Lung (tissue), 12 donors: Measurements from ENCODE around the gene ARSA. TPM values are rescaled to one million over a fixed set of nuclear protein-coding genes. Genes with fewer than 3 reads are reported as not detected.

Experiments
- ATAC-seq: fragments of 200-7000 bp; cut with Tn5 transposase; one replicate; pipeline ENCODE4 v1.9.1; 2020; ENCODE audit warnings: moderate number of reproducible peaks; ENCODE audit not compliant: insufficient read depth, low FRiP score
- DNase-seq, 3 donors: peaks; one replicate each; pipeline ENCODE4 v3.0.0-alpha.2; 2013 to 2017
- H3K27ac ChIP-seq, 2 donors: one replicate each; pipeline ENCODE4 v1.5.1; 2013; ENCODE audit warnings: mild to moderate bottlenecking in 2 of 2, moderate library complexity in 2 of 2, control low read depth in 1 of 2, inconsistent platforms in 1 of 2, low read depth in 1 of 2, low read length in 1 of 2
- H3K27me3 ChIP-seq, 3 donors: one replicate each; pipeline ENCODE4 v1.5.1; 2013; ENCODE audit warnings: low read length in 2 of 3; ENCODE audit not compliant: control insufficient read depth in 3 of 3, insufficient read depth in 3 of 3
- H3K36me3 ChIP-seq, 4 donors: one replicate each; pipeline ENCODE4 v1.5.1; 2013; ENCODE audit warnings: low read length in 4 of 4, mild to moderate bottlenecking in 1 of 4, moderate library complexity in 1 of 4; ENCODE audit not compliant: control insufficient read depth in 4 of 4, insufficient read depth in 4 of 4
- H3K4me1 ChIP-seq, 5 donors: one replicate each; pipeline ENCODE4 v1.5.1; 2013; ENCODE audit warnings: low read length in 5 of 5, mild to moderate bottlenecking in 2 of 5, moderate library complexity in 1 of 5; ENCODE audit not compliant: control insufficient read depth in 5 of 5, insufficient read depth in 5 of 5
- H3K4me3 ChIP-seq: one replicate; pipeline ENCODE4 v1.5.1; 2013; ENCODE audit warnings: mild to moderate bottlenecking, control low read depth, moderate library complexity
- H3K9ac ChIP-seq, 2 donors: one replicate each; pipeline ENCODE4 v1.5.1; 2013; ENCODE audit warnings: low read length in 2 of 2, control low read depth in 1 of 2; ENCODE audit not compliant: insufficient read depth in 1 of 2
- H3K9me3 ChIP-seq, 4 donors: one replicate each; pipeline ENCODE4 v1.5.1; 2013; ENCODE audit warnings: low read length in 3 of 4, mild to moderate bottlenecking in 1 of 4, moderate library complexity in 1 of 4; ENCODE audit not compliant: control insufficient read depth in 4 of 4, insufficient read depth in 3 of 4
- CTCF ChIP-seq: IDR thresholded peaks from 2 replicates; pipeline ENCODE4 v1.5.1; 2012; ENCODE audit warnings: mild to moderate bottlenecking; ENCODE audit errors: control extremely low read depth, extremely low read depth
- WGBS, 2 donors: extraction: QIAGEN DNeasy Blood & Tissue Kit; methylation state at CpG; one replicate each; pipeline ENCODE4 v1.1.7; 2013; 5-methylcytosine and 5-hydroxymethylcytosine counted together
- polyA plus RNA-seq, 2 donors: library from polyadenylated mRNA; stranded (reverse); fragments of 200-250 nt; gene quantifications; one replicate each; pipeline ENCODE4 v1.2.1, GENCODE V29; 2013
- total RNA-seq, 2 donors: library from RNA; depleted of rRNA in 1 of 2; stranded (reverse); fragments of >200 nt in 1 of 2; gene quantifications; one replicate each; pipeline ENCODE4 v1.2.1, GENCODE V29; 2014 to 2021
- donor health status: control.
- donor health status: control.
- donor health status: Bipolar disorder and iron deficiency.
- donor health status: healthy.
- donor health status: DM: yes; HTN: yes; CAD: no.

Gene ARSA
- total and polyA plus RNA-seq, 4 donors = 21.2 to 57.7 (median 40.5) TPM

GRCh38 chr22:50622723-50623327 lies 5.1 kb downstream of the ARSA start:
- no peak for DNase-seq
- 74 to 87% methylated on average over 16 of the region's 16 CpGs for WGBS, 2 donors
- H3K4me1 ChIP-seq = peaks cover 0 to 14% (median 4%) of the 10 kb centered on the region in 5 donors
- no peak for TF ChIP-seq CTCF
- H3K36me3 ChIP-seq = peaks cover 0 to 18% (median 0%) of the 10 kb centered on the region in 4 donors
- H3K4me3 ChIP-seq = no peak overlapping the region
- no peaks in the 10 kb centered on the region for H3K9me3 ChIP-seq
- peak overlapping the region in 1 of 2 donors; percentile 50 for H3K27ac ChIP-seq
- H3K27me3 ChIP-seq = peaks cover 0 to 12% (median 6%) of the 10 kb centered on the region in 3 donors
- no peak overlapping the region for H3K9ac ChIP-seq
- no peak for ATAC-seq

- Histone ChIP-seq H3K27me3 (peaks cover 0 to 12% (median 6%) of the 10 kb centered on the region in 3 donors), H3K4me3 (no peak overlapping the region), H3K9me3 (no peaks in the 10 kb centered on the region), H3K9ac (no peak overlapping the region), H3K4me1 (peaks cover 0 to 12% (median 4%) of the 10 kb centered on the region in 5 donors), H3K36me3 (peaks cover 0 to 18% (median 0%) of the 10 kb centered on the region in 4 donors), H3K27ac (peak overlapping the region in 1 of 2 donors; percentile 50)
- no peak for TF ChIP-seq CTCF
- ATAC-seq (no peak), DNase-seq (no peak)
- 20 to 23% methylated on average over 18 of the region's 18 CpGs for WGBS, 2 donors
Observed at GRCh38 chr22:50621948-50622722, 5.8 kb downstream of the ARSA start.

GRCh38 chr22:50621356-50621880 lies 6.5 kb downstream of the ARSA start:
- no peak for TF ChIP-seq CTCF
- H3K27me3 ChIP-seq = peaks cover 0 to 12% (median 6%) of the 10 kb centered on the region in 3 donors
- no peak overlapping the region for H3K4me3 ChIP-seq
- H3K9ac ChIP-seq = no peak overlapping the region
- H3K4me1 ChIP-seq = peaks cover 0 to 8% (median 4%) of the 10 kb centered on the region in 5 donors
- no peaks in the 10 kb centered on the region for H3K9me3 ChIP-seq
- peak overlapping the region in 1 of 2 donors; percentile 46 for H3K27ac ChIP-seq
- 16 to 17% methylated on average over 10 of the region's 10 CpGs for WGBS, 2 donors
- peaks cover 0 to 14% (median 0%) of the 10 kb centered on the region in 4 donors for H3K36me3 ChIP-seq
- ATAC-seq (no peak), DNase-seq (no peak)
